Brain microvascular endothelial cell (primary cell): ENCODE data around the gene STEAP1B.

Experiments
- DNase-seq: peaks from one replicate; pipeline ENCODE4 v3.0.0-alpha.2; 2020
- H3K27ac ChIP-seq: fragments of 250-450 bp; sonication (Bioruptor Pico); 2 replicates; pipeline ENCODE4 v1.5.1; 2020; ENCODE audit warnings: mild to moderate bottlenecking, moderate library complexity
- H3K27me3 ChIP-seq: fragments of 250-450 bp; sonication (Bioruptor Pico); replicated peaks from 2 replicates; pipeline ENCODE4 v1.5.1; 2020; ENCODE audit warnings: mild to moderate bottlenecking
- H3K36me3 ChIP-seq: fragments of 250-450 bp; sonication (Bioruptor Pico); replicated peaks from 2 replicates; pipeline ENCODE4 v1.5.1; 2020; ENCODE audit warnings: mild to moderate bottlenecking
- H3K4me3 ChIP-seq: 2 replicates; pipeline ENCODE4 v1.5.1; 2011; ENCODE audit warnings: low read depth, mild to moderate bottlenecking, control low read depth, low read length, moderate library complexity
- in situ Hi-C: cut with HindIII; loops from 2 replicates; pipeline ENCODE4 v1.10.0; 2017; ENCODE audit warnings: low sequenced_read_pairs, low pct_ligation_motif_present
- TF ChIP-seq, protein P1 (sequence below): IDR thresholded peaks from 2 replicates; pipeline ENCODE4 v1.5.1; 2011; ENCODE audit warnings: low read depth, mild to moderate bottlenecking, moderate library complexity, low read length, control low read depth, inconsistent platforms; ENCODE audit errors: missing control alignments

The STEAP1B gene

DNA sequence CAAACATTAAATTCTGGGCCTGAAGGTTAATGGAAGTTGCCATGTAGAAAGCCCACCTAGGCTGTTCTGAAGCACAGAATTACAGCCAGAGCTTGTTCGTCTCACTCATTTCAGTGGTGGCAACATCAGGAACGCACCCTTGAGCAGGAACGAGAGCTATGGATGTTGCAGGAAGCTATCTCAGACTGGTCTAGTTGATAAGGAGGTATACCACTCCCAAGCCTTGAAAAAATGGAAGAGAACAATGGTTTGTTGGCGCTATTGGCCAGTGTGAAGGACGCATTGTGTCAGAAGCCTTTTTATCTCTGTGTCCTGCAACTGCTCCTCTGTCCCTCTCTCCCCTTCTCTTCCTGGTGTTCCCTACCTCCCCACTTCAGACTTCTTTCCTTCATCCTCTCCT is 82.1 kb downstream of the STEAP1B start:
- H3K27me3 ChIP-seq: no peaks in the 10 kb centered on the region
- H3K27ac ChIP-seq: no peak overlapping the region
- TF ChIP-seq, protein P1, sequence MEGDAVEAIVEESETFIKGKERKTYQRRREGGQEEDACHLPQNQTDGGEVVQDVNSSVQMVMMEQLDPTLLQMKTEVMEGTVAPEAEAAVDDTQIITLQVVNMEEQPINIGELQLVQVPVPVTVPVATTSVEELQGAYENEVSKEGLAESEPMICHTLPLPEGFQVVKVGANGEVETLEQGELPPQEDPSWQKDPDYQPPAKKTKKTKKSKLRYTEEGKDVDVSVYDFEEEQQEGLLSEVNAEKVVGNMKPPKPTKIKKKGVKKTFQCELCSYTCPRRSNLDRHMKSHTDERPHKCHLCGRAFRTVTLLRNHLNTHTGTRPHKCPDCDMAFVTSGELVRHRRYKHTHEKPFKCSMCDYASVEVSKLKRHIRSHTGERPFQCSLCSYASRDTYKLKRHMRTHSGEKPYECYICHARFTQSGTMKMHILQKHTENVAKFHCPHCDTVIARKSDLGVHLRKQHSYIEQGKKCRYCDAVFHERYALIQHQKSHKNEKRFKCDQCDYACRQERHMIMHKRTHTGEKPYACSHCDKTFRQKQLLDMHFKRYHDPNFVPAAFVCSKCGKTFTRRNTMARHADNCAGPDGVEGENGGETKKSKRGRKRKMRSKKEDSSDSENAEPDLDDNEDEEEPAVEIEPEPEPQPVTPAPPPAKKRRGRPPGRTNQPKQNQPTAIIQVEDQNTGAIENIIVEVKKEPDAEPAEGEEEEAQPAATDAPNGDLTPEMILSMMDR: no peak
- no peaks in the 10 kb centered on the region for H3K36me3 ChIP-seq
- H3K4me3 ChIP-seq: no peak overlapping the region
- DNase-seq: no peak
- in situ Hi-C loops: no loop called here

GRCh38 chr7:22417349-22417748 is 82.6 kb downstream of the STEAP1B start:
- TF ChIP-seq, protein P1: no peak
- Histone ChIP-seq H3K27me3 (no peaks in the 10 kb centered on the region), H3K27ac (no peak overlapping the region), H3K4me3 (no peak overlapping the region), H3K36me3 (no peaks in the 10 kb centered on the region)
- in situ Hi-C loops: no loop called here
- DNase-seq: no peak

- Histone ChIP-seq H3K4me3 (no peak overlapping the region), H3K27ac (no peak overlapping the region), H3K27me3 (no peaks in the 10 kb centered on the region), H3K36me3 (no peaks in the 10 kb centered on the region)
- no peak for DNase-seq
- TF ChIP-seq, protein P1: no peak
- in situ Hi-C loops: no loop called here
Observed at GRCh38 chr7:22414424-22414823, 85.6 kb downstream of the STEAP1B start.

DNA sequence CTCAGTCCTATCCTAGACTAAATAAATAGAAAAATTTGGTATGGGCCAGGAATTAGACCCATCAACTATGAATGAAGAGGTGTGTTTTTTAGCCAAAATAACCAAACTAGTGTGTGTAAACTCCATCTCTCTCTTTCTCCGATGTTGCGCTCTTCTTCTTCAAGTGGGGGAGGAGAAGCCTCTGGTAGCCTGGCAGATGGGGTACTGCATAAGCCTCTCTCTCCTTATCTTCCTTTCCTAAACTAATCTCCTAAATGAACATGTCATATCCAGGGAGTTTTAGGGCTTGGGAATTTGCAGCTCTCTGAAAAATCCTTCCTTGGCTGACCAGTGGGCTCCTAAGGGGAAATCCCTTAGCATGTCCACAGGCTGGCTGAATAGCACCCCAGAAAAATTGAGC is 86.8 kb downstream of the STEAP1B start:
- no peak overlapping the region for H3K4me3 ChIP-seq
- no peaks in the 10 kb centered on the region for H3K36me3 ChIP-seq
- in situ Hi-C loops: no loop called here
- TF ChIP-seq, protein P1: no peak
- no peak for DNase-seq
- no peak overlapping the region for H3K27ac ChIP-seq
- no peaks in the 10 kb centered on the region for H3K27me3 ChIP-seq

- Histone ChIP-seq H3K4me3 (no peak overlapping the region), H3K27me3 (no peaks in the 10 kb centered on the region), H3K36me3 (no peaks in the 10 kb centered on the region), H3K27ac (no peak overlapping the region)
- TF ChIP-seq, protein P1: no peak
- no peak for DNase-seq
- in situ Hi-C loops: no loop called here
Observed at GRCh38 chr7:22411977-22412693, 87.9 kb downstream of the STEAP1B start.

- in situ Hi-C loops: no loop called here
Observed at GRCh38 chr7:22406715-22407114, 93.3 kb downstream of the STEAP1B start.

More at GRCh38 chr7:22406715-22407114, 93.3 kb downstream of the STEAP1B start:
- DNase-seq: no peak
- Histone ChIP-seq H3K36me3 (no peaks in the 10 kb centered on the region), H3K27ac (no peak overlapping the region), H3K4me3 (no peak overlapping the region), H3K27me3 (no peaks in the 10 kb centered on the region)
- TF ChIP-seq, protein P1: no peak
